MM.1S (cell line): ENCODE results near the gene RETSAT.

Experiments
- EZH2 ChIP-seq: fragments of 300-600 bp; sonication (generic); optimal IDR thresholded peaks from 2 replicates; pipeline ENCODE3; 2017; ENCODE audit warnings: low read depth, mild to moderate bottlenecking, antibody characterized with exemption, low read length, mixed read lengths
- EZH2phosphoT487 ChIP-seq: fragments of 300-600 bp; sonication (generic); IDR thresholded peaks from 2 replicates; pipeline ENCODE4 v1.6.1; 2018; ENCODE audit warnings: antibody characterized with exemption, low read length
- TF ChIP-seq, protein P1 (sequence below): fragments of 300-600 bp; sonication (generic); IDR thresholded peaks from 2 replicates; pipeline ENCODE4 v1.5.1; 2016; ENCODE audit warnings: antibody characterized with exemption, low read length, mixed read lengths

DNA sequence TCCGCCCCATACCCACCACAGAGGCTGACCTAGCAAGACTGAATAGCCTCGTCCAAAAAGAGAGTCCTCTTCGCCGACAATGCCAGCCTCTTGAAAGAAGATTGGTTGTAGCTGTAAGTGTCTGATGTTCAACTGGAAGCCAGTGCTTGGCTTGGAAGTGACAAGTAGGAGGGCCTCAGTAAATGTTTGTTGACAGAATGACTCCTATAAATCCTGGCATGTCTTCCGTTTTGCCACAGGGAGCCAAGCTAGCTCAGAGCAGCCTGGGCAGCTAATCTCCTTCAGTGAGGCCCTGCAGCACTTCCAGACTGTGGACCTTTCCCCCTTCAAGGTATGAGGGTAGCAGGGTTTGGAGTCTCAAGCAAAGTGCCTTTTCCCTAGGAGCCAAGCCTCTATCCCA lies 15.2 kb upstream of the RETSAT start:
- TF ChIP-seq, protein P1, sequence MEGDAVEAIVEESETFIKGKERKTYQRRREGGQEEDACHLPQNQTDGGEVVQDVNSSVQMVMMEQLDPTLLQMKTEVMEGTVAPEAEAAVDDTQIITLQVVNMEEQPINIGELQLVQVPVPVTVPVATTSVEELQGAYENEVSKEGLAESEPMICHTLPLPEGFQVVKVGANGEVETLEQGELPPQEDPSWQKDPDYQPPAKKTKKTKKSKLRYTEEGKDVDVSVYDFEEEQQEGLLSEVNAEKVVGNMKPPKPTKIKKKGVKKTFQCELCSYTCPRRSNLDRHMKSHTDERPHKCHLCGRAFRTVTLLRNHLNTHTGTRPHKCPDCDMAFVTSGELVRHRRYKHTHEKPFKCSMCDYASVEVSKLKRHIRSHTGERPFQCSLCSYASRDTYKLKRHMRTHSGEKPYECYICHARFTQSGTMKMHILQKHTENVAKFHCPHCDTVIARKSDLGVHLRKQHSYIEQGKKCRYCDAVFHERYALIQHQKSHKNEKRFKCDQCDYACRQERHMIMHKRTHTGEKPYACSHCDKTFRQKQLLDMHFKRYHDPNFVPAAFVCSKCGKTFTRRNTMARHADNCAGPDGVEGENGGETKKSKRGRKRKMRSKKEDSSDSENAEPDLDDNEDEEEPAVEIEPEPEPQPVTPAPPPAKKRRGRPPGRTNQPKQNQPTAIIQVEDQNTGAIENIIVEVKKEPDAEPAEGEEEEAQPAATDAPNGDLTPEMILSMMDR = no peak
- TF ChIP-seq EZH2 = no peak
- TF ChIP-seq EZH2phosphoT487 = no peak
